Neural cell (in vitro differentiated cells): ENCODE measurements around the gene ZNF446. TPM values are rescaled to one million over a fixed set of nuclear protein-coding genes. Genes with fewer than 3 reads are reported as not detected.
A peak's percentile ranks its signal among the peaks of the same experiment; 100 is the strongest.

Experiments
- H2AFZ ChIP-seq: fragments of 200-600, 300-800 bp; sonication (generic), shearing (Covaris generic); 2 replicates; pipeline ENCODE4 v1.6.0; 2014; ENCODE audit warnings: low read depth, mild to moderate bottlenecking, antibody characterized with exemption, low read length, moderate library complexity
- H3F3A ChIP-seq: fragments of 200-600 bp; shearing (Covaris generic); 2 replicates; pipeline ENCODE4 v1.6.1; 2016; ENCODE audit warnings: mild to moderate bottlenecking, moderate library complexity, mixed read lengths, antibody characterized with exemption, low read length; ENCODE audit not compliant: insufficient read depth, poor library complexity, severe bottlenecking
- H3K27ac ChIP-seq: fragments of 200-600, 300-800 bp; sonication (generic), shearing (Covaris generic); 2 replicates; pipeline ENCODE4 v1.5.1; 2014; ENCODE audit warnings: mild to moderate bottlenecking, low read length, moderate library complexity
- H3K27me3 ChIP-seq: fragments of 300-800, 200-600 bp; sonication (generic), shearing (Covaris generic); 2 replicates; pipeline ENCODE4 v1.6.0; 2014; ENCODE audit warnings: mild to moderate bottlenecking, low read depth, low read length, moderate library complexity; ENCODE audit not compliant: insufficient read depth
- H3K36me3 ChIP-seq: fragments of 300-800, 200-600 bp; sonication (generic), shearing (Covaris generic); 2 replicates; pipeline ENCODE4 v1.5.1; 2014; ENCODE audit warnings: mild to moderate bottlenecking, antibody characterized with exemption, low read length, moderate library complexity; ENCODE audit not compliant: insufficient read depth
- H3K4me2 ChIP-seq: fragments of 300-800, 200-600 bp; sonication (generic), shearing (Covaris generic); 2 replicates; pipeline ENCODE4 v1.6.0; 2014; ENCODE audit warnings: mild to moderate bottlenecking, low read length
- H3K4me3 ChIP-seq: fragments of 300-800, 200-600 bp; sonication (generic), shearing (Covaris generic); 2 replicates; pipeline ENCODE4 v1.5.1; 2014; ENCODE audit warnings: mild to moderate bottlenecking, low read length, moderate library complexity
- H3K79me2 ChIP-seq: fragments of 200-600 bp; shearing (Covaris generic); replicated peaks from 2 replicates; pipeline ENCODE4 v1.6.0; 2014; ENCODE audit warnings: mild to moderate bottlenecking, low read length, moderate library complexity; ENCODE audit not compliant: insufficient read depth
- H3K9ac ChIP-seq: fragments of 300-800, 200-600 bp; sonication (generic), shearing (Covaris generic); 2 replicates; pipeline ENCODE4 v1.6.1; 2016; ENCODE audit warnings: mild to moderate bottlenecking, low read length, mixed read lengths
- H3K9me2 ChIP-seq: fragments of 200-600 bp; shearing (Covaris generic); 2 replicates; pipeline ENCODE4 v1.6.1; 2016; ENCODE audit warnings: mild to moderate bottlenecking, low read length, mixed read lengths; ENCODE audit not compliant: insufficient read depth
- H3K9me3 ChIP-seq: fragments of 200-600, 300-800 bp; sonication (generic), shearing (Covaris generic); 2 replicates; pipeline ENCODE4 v1.6.1; 2016; ENCODE audit warnings: mild to moderate bottlenecking, mixed run types, low read length, moderate library complexity, mixed read lengths
- H4K20me1 ChIP-seq: fragments of 200-600 bp; shearing (Covaris generic); 2 replicates; pipeline ENCODE4 v1.6.1; 2016; ENCODE audit warnings: mild to moderate bottlenecking, mixed run types; ENCODE audit not compliant: insufficient read depth
- CTCF ChIP-seq: fragments of 450-650 bp; IDR thresholded peaks from 2 replicates; pipeline ENCODE4 v1.5.1; 2014; ENCODE audit warnings: antibody characterized with exemption, mild to moderate bottlenecking, moderate library complexity; ENCODE audit not compliant: poor library complexity, severe bottlenecking
- EP300 ChIP-seq: fragments of 450-650 bp; conservative IDR thresholded peaks from 2 replicates; pipeline ENCODE4 v1.6.1; 2014; ENCODE audit warnings: antibody characterized with exemption, mild to moderate bottlenecking, moderate library complexity; ENCODE audit not compliant: poor library complexity, severe bottlenecking
- EZH2 ChIP-seq: fragments of 200-600, 300-800 bp; shearing (Covaris generic), sonication (generic); IDR thresholded peaks from 2 replicates; pipeline ENCODE4 v1.6.1; 2014; ENCODE audit warnings: antibody characterized with exemption, low read length, borderline replicate concordance, mild to moderate bottlenecking; ENCODE audit not compliant: insufficient read depth, poor library complexity, severe bottlenecking
- MXI1 ChIP-seq: fragments of 450-650 bp; conservative IDR thresholded peaks from 2 replicates; pipeline ENCODE4 v1.6.1; 2014; ENCODE audit warnings: antibody characterized with exemption, mild to moderate bottlenecking; ENCODE audit not compliant: poor library complexity, severe bottlenecking
- POLR2AphosphoS5 ChIP-seq: IDR thresholded peaks from 2 replicates; pipeline ENCODE4 v1.6.1; 2012
- RAD21 ChIP-seq: fragments of 450-650 bp; conservative IDR thresholded peaks from 2 replicates; pipeline ENCODE4 v1.6.1; 2014; ENCODE audit warnings: antibody characterized with exemption, mild to moderate bottlenecking, moderate library complexity
- REST ChIP-seq: IDR thresholded peaks from 2 replicates; pipeline ENCODE4 v1.6.1; 2012; ENCODE audit warnings: borderline replicate concordance
- SMC3 ChIP-seq: fragments of 450-650 bp; conservative IDR thresholded peaks from 2 replicates; pipeline ENCODE4 v1.6.1; 2014; ENCODE audit warnings: antibody characterized with exemption, mild to moderate bottlenecking, moderate library complexity; ENCODE audit not compliant: poor library complexity
- TAF1 ChIP-seq: IDR thresholded peaks from 2 replicates; pipeline ENCODE4 v1.6.1; 2012; ENCODE audit warnings: low read depth
- polyA plus RNA-seq: library from polyadenylated mRNA; depleted of rRNA; stranded (reverse); fragments of >200 nt; gene quantifications from 2 replicates; pipeline ENCODE4 v1.2.3, GENCODE V29; 2014

Gene ZNF446
- polyA plus RNA-seq, 1 donor from 2014 or later, result 18.2 TPM

GRCh38 chr19:58479303-58479702, 3.2 kb downstream of the ZNF446 start:
- Histone ChIP-seq H3K27ac (no peak overlapping the region), H3F3A (no peaks in the 10 kb centered on the region), H2AFZ (no peak overlapping the region), H3K36me3 (no peaks in the 10 kb centered on the region), H3K4me2 (no peak overlapping the region), H3K9me3 (no peaks in the 10 kb centered on the region), H3K79me2 (no peaks in the 10 kb centered on the region), H4K20me1 (no peaks in the 10 kb centered on the region), H3K27me3 (no peaks in the 10 kb centered on the region), H3K9ac (no peak overlapping the region), H3K4me3 (no peak overlapping the region), H3K9me2 (no peaks in the 10 kb centered on the region)
- TF ChIP-seq RAD21 (no peak), MXI1 (no peak), REST (no peak), TAF1 (no peak), EZH2 (no peak)

- no peak overlapping the region for H2AFZ ChIP-seq
- H3K4me2 ChIP-seq, result no peak overlapping the region
- H3K79me2 ChIP-seq, result no peaks in the 10 kb centered on the region
- TF ChIP-seq POLR2AphosphoS5 (peak; percentile 0), SMC3 (no peak)
- H3F3A ChIP-seq, result no peaks in the 10 kb centered on the region
- H3K4me3 ChIP-seq, result no peak overlapping the region
- no peak overlapping the region for H3K9ac ChIP-seq
- no peak overlapping the region for H3K27ac ChIP-seq
- no peaks in the 10 kb centered on the region for H3K27me3 ChIP-seq
- no peaks in the 10 kb centered on the region for H3K36me3 ChIP-seq
- H3K9me2 ChIP-seq, result no peaks in the 10 kb centered on the region
- H3K9me3 ChIP-seq, result no peaks in the 10 kb centered on the region
- H4K20me1 ChIP-seq, result no peaks in the 10 kb centered on the region
Observed at GRCh38 chr19:58479736-58480480, 3.8 kb downstream of the ZNF446 start.

- TF ChIP-seq EP300 (no peak), CTCF (no peak), EZH2 (no peak), RAD21 (no peak), POLR2AphosphoS5 (no peak), MXI1 (no peak), SMC3 (no peak), TAF1 (no peak), REST (no peak)
- Histone ChIP-seq H3K36me3 (no peaks in the 10 kb centered on the region), H3F3A (no peaks in the 10 kb centered on the region), H3K79me2 (no peaks in the 10 kb centered on the region), H3K9me2 (no peaks in the 10 kb centered on the region), H3K4me2 (no peak overlapping the region), H3K27me3 (no peaks in the 10 kb centered on the region), H3K4me3 (no peak overlapping the region), H3K27ac (no peak overlapping the region), H2AFZ (no peak overlapping the region), H3K9ac (no peak overlapping the region), H4K20me1 (no peaks in the 10 kb centered on the region), H3K9me3 (no peaks in the 10 kb centered on the region)
Observed at GRCh38 chr19:58480481-58480830, 4.3 kb downstream of the ZNF446 start.
